ENCODE data around the gene KIAA2012.
"Not testable (repeated sequence)": the region's sequence is repeated elsewhere in the genome, so short reads cannot be mapped to it uniquely, and the experiment has no call there.

Gene KIAA2012

DNA sequence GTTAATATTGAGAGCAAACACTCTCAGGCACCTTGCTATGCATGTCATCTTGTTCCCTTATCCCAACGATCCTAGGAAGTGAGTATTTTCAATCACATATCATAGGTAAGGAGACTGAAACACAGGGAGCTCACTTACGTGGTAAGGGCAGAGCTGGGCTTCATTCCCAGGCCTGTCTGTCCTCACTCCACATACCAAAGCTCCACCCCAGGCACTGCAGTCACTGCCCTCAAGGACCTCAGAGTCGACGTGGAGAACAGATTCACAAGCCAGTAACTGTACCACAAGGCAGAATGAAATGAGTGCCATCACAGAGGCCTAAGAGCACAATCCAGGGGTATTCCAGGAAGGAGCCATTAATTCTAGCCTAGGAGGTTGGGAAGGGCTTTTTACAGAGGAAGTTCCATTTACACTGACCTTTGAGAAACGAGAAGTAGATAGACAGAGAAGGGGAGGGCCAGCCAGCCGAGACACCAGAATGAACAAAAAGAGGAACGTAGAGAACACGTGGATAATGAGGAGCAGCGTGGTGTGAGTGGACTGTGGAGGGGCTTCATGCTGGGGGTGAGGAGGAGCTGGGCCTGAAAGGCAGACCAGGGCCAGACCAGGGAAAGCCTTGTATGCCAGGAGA, 48.6 kb downstream of the KIAA2012 start:
- peak; percentile 87 for DNase-seq

DNA sequence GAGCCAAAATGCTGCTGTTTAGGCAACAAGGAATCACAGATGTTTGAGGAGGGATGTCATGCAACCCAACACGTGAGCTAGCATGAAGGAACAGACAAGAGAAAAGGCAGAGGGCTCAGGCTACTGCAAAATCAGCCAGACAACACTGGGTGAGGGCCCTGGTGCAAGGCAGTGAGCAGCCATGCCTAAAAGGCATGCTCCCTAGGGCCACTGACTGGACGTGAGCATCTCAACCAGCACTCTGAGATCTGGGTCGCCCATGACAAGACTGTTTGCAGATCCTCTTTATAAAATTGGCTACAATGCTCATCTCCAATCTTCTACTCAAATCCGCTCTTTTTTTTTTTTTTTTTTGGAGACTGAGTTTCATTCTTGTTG, 49.1 kb downstream of the KIAA2012 start:
- DNase-seq: no peak

DNA sequence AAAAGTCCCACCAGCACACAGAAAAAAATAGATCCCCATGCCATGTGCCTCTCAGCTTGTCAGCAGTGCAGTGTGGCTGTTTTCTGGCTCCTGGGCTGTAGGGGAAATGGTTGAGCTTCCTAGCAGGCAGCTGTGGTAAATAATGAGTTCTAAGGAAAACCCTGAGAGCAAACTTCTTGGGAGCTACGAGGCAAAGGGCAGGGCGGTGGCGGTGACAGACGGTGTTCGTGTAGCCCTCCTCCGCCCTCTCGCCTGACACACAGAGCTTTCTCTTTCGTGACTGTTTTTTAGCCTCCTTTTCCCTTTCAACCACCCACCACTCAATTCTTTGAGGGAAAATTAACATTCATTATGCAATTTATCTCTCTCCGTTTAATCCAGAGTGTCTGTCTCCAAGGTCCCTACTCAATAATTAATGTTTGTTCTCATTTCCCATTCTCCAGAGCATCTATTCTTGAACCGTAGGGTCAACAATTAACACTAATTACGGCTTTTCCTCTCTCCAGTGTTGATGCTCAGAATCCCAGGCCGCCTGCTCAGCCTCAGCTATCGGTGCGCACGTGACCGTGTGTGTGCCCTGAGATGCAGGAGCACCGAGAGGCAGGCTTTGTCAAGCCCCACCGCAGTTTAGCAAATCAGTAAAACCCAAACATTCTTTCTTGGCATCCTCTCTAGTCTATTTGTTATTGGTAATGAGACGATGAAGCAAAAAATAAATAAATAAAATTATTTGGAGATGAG, 50.1 kb downstream of the KIAA2012 start:
- no peak for DNase-seq

DNA sequence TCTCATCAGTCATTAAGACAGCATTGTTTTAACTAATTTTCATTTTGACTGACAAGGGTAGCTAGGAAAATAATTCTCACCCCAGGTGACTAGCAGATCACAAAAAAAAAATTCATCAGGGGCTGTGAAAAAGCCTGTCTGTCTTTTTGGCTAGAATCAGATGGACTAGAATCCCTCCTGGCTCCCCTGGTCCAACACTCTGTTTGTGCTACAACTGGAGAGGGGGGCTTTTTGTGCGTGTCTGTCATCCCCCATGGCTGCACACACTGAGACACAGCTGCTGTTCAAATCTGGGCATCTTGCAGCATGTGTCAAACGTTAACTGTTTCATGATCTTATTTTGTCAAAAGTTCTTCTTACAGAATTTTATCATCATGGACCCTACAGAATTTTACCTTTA, 51.2 kb downstream of the KIAA2012 start:
- no peak for DNase-seq

DNA sequence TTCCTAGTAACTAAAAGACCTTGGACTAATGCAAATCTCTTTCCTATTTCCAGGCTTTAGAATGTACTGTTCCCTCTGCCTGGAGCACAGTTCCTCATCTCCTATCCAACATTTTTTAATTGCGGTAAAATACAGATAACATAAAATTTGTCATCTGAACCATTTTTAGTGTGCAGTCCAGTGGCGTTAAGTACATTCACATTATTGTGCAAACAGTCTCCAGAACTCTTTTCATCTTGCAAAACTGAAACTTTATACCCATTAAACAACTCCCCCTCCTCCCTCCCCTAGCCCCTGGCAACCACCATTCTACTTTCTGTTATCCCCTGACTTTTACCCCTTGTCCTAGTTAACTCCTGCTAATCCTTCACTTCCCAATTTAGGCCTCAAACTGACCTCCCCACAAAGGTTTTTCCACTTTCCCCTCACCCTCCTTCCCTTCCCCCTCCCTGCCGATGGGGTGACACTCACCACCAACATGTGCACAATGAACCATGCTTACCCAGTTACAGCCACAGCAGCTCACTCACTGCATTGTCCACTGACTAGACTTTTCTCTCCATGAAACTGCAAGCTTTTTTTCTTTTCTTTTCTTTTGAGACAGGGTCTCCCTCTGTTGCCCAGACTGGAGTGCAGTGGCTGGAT, 54.8 kb downstream of the KIAA2012 start:
- DNase-seq: no peak

DNA sequence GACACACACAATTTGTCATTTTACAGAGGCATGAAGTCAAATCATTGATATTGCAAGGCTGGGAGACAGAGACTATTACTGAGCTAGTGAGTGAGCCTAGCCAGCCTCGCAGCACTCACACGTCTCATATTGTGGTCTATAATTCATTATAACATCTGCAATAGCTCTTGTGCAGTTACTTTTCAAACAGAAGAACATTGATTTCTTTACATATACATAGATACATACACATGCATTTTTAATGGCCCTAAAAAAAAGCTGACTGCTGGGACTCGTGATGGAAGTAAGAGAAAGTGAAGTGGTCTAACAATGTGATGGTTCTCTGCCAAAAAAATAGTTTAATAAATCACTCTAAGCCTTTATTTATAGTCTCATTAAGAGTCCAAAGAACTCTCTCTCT, 56.8 kb downstream of the KIAA2012 start:
- DNase-seq: no peak

DNA sequence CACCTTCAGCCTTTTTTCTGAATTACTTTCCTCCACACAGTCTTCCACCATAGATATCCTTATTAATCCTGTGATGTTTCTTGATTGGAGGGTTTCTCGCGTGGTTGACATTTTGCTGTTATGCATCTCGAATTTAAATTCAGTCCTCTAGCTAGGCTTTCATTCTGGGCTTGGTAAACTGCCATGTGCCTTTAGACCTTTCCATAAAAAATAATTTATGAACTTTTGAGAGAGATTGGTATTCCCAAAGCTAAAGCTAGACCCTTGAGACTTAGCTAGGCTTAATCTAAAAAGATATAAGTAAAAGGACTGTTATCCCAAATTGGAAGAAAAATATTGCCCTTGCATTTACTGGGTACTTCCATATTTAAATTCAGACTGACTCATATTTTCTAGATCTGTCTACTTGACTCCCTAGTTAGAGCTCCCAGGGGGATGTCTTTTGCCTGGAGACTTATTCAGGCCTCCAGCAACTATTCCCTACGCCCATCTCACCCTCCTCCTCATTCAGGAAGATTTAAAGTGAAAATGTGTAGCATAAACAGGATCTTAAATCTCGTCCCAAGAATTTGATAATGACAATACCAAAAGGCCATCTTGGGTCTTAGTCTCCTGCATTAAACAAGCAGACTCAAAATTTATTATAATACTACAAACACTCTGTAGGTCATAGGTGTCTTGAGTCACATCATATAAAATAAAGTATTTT, 60.3 kb downstream of the KIAA2012 start:
- no peak for DNase-seq

DNA sequence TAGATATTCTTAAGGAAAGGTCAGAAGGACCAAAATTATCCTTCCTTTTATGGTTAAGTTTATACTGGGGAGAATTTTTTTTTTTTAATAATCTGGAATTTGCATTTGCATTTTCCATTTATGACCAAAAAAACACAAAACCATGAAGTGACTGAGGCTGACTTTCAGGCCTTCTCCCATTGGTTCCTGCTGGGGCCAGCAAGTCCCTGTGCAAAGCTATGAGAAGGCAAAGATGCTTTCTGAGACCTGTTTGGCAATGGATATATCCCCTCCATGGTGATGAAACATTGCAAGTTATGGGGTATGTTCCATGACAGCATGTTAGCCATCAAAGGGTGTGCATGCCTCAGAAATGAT, 60.8 kb downstream of the KIAA2012 start:
- DNase-seq: no peak

DNA sequence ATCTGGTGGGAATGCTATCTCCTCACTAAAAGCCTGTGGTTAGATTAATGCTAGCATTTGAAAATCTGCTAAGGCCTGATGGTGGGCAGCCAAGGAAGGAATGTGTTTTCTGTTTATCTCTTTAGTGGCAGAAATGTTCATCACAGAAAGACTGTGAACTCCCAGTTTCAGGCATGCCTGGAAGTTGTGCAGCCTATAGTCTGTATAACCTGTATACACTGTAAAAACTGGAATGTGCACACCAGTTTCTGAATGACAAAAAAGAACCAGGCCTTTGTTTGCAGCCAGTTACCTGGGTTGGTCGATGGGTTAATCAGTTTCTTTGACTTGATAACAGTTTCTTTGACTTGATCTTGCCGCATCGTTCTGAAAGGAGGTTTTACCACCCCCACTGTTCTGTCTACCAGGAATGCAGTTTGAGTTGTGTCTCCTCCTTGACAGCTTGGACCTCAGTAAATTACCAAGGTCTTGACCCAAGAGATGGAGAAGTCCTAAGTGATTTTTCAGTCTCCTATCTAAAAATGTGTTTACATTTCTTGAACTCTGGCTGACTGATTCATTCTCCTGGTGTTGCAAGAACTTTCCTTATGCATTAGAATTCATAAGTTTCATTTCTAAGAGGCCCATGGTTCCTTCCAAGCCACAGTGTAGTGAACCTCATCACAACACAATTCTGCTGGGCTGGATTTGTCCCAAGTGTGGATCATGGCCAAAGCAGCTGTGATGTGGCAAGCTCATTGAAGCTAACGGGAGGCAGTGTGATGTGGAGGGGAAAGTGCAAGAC, 62.2 kb downstream of the KIAA2012 start:
- DNase-seq: peak; percentile 64

DNA sequence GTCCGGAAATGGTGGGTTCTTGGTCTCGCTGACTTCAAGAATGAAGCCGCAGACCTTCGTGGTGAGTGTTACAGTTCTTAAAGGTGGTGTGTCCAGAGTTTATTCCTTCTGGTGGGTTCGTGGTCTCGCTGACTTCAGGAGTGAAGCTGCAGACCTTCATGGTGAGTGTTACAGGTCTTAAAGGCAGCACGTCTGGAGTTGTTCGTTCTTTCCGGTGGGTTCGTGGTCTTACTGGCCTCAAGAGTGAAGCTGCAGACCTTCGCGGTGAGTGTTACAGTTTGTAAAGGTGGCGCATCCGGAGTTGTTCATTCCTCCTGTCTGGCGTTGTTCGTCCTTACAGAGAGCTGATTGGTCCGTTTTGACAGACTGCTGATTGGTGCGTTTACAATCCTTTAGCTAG, 63.0 kb downstream of the KIAA2012 start:
- not testable (repeated sequence) for DNase-seq

DNA sequence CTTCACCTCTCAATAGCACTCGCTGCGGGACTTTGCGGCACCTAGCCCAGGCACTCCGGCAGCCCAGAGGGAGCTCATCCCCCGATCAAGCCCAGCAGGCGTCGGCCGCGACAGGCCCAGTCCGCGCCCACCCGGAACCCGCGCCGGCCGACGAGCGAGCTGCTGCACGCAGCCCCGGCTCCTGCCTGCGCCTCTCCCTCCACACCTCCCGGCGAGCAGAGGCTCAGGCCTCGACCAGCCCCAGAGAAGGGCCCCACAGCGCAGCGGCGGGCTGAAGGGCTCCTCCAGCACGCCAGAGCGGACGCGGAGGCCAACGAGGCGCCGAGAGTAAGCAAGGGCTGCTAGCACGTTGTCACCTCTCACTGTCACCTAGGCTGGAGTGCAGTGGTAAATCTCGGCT, 63.5 kb downstream of the KIAA2012 start:
- no peak for DNase-seq

DNA sequence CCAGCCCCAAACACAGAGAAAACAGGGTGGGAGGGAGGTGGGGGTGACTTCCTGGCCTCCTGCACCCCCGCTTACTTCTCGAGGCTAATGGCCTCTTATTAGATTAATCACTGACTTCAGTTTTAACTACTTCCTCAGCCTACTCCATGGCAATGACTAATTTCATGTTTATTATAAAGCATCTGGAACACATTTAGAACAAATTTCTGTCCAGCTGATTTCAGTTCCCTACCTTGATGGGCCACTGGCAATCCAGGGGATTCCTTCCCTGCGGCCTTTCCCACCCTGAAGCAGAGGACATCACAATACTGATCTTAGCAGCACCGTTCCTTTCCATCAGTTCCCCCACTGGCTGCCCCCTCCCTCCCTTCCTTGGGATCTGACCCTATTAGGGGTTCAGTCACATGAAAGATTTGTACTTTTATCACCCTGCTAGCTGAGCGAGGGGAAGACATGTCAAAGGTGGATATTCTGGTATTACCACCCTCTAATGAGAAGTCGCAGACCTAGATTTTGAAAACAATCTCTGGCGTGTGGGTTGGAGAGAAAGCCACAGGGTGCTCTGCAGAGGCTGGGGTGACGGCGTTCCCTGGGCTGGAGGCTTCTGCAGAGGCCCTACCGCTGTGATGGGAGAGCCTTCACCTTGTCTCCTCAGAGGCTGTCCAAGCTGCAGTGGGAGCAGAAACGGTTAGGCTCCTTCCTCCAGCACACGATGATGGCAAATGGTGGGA, 67.6 kb downstream of the KIAA2012 start:
- no peak for DNase-seq

DNA sequence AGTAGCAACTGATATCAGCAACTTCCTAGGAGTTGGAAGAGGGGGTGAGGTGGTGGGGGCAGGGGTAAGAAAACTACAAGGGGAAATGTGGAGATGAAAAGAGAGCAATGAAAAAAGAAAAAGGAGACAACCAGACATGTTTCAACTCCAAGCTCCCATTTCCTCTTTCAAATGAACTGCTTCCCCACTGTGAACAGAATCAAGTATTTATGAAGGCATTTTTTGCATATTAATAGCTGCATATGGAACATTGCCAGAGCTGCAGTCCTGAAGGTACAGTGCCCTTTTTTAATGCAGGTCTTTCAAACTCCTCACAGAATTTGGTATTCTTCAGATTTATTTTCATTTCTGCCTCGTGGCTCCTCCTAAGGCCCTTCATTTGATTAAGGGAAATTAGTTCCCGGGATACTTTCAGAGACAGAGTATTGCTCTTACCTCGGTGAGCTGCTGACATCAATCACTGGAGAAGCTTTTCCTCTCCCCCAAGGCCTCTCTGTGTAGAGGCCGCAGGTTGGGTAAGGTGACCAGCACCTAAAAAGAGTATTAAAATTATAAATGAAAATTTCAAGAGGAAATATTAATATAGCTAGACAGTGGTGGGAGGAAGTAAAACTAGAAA, 68.4 kb downstream of the KIAA2012 start:
- no peak for DNase-seq

DNA sequence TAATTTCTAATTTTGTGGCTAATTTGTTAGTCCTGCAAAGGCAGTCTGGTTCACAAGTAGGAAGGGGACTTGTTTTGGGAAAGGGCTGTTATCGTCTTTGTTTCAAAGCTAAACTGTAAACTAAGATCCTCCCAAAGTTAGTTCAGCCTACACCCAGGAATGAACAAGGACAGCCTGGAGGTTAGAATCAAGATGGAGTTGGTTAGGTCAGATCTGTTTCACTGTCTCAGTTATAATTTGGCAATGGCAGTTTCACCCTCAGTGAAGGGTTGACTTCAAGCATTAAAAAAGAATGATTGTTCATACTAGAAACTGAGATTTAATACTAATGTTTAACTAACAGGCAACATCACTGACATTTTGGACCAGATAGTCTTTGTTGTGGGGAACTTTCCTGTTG, 69.5 kb downstream of the KIAA2012 start:
- no peak for DNase-seq

DNA sequence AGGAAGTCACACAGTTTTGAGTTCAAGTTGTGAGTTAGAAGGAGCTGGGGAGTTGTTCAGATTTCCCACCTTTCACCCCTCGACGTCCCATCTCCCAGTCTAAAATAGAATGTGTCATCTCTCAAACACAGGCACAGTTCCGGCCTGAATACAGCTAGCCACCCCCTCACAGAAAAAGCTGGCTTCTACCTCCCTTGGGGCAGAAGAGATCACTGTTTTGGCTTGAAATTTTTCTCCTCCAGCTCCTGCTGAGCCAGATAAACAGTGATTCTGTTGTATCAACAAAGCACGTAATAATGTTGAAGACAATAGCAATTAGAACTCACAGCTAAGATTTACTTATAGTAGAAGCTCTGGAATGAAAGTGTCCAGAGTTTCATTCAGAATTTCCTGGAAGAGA, 74.7 kb downstream of the KIAA2012 start:
- no peak for DNase-seq

DNA sequence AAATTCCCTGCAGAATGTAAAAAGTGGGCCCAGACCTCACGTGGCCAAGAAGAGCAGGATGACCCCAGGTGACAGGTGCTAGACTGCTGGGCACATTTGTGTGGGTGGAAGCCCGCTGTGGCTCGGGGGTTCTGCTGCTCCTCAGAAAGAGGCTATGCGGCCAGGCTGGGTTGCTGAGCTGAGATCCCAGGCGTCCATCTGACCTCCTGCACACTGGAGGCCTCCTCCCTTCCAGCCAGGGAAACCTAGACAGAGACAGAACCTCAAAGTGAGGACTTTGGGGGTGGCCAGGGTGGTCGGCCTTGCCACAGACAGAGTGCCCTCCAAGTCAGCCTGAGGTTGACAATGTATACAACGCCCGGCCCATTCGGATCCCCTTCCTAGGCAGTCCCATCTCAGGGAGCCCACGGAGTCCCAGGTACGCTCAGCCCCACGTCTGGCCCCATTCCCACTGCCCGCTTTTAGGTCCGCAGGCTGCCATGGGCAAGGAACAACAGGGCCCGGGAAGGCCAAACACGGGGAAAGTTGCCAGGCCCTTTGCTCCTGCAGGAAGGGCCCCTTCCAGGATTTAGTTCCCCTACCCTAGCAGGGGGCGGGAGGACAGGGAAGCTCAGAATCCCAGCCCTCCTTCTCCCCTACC, 75.6 kb downstream of the KIAA2012 start:
- DNase-seq: no peak

DNA sequence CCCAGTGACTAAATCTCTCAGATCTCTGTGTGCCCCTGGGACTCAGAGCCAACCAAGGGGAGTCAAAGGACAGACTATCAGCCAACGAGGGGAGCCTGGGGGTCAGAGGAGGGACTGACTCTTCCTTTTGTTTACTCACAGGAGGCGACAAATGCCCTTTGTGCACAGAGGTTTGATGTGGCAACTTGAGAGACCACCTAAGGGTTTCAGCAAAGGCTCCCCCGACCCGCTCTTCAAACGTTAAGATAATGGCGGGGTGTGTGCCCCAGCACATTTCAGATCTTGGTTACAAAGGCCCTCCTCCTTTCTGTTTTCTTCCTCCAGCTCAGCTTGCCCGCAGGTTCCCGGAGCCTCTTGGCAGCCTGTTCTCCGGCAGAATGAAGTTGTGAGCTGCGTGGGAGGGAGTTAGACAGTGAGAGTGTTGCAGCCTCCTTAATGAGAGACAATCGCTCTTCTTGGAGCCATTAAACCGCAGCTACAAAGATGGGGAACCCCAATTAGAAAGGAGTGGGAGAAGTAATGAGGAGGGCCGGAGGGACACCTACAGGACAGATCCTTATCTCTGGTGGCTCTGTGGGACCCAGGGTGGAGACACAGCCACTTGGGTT, 76.2 kb downstream of the KIAA2012 start:
- no peak for DNase-seq

DNA sequence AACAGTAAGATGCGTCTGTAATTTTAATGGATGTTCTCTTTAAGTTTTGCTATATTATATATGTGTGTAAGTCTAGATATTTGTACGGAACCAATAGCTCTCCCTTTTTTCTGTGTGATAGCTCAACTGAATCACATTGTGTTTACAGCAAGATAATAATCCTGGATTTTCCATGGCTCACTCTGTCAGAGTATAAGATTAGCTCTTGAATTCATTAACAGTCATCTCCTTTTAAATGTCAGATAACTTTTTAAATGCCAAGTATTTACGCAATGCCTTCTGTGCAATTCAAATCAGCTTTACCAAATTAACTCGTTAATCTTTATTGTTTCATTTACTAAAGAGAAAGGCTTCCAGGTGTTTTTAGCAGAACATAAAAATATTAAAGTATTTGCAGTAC, 76.9 kb downstream of the KIAA2012 start:
- no peak for DNase-seq

DNA sequence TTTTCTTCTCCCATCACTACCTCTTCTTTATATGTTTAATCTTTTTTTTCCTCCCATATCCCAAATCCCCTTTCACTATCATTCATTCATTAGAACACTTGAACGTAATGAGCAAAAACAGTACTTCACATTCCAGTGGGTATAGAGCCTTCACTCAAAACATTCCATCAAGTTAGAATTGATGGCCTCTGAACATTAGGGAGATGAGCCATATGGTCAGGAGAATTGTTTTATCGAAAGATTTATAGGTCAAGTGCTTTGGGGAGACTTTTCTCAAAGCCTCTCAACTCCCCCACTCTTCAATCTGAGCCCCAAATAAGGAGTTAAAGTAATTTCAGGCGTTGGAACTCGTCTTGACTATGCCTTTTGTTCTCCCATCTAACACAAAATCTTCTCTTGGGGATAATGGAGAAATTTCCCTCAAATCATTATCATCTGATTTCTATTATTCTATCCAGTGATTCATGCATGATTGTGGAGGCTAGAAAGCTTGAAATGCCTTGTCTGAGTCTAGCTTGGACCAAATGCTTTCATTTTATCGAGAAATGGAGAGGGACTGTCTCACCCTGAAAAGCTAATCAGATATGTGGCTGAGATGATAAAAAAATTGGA, 79.2 kb downstream of the KIAA2012 start:
- DNase-seq: no peak

DNA sequence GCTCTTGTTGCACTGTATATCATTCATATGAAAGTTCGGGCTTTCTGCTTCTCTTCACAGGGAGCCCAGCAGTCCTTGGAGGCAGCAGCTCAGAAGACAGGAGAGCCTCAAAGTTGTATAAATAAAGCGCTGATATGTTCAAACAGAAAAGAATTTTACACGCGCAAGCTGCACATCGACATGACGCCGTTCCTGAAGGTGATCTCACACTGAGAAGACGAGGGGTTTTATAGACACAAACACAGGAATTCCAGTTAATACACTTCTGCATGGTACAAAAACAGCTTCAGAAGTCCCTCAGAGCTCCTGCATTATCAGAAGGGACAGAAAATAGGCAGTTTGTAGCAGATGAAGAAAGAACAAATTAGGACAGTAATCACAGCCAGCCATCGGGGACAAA, 81.6 kb downstream of the KIAA2012 start:
- no peak for DNase-seq
